Esophagus squamous epithelium (tissue), 4 donors: ENCODE data around the gene MRPL53.

Source experiments
- POLR2A ChIP-seq, 4 donors: fragments of 450-650 bp; IDR thresholded peaks; one replicate each; pipeline ENCODE4 v1.6.1; 2017; ENCODE audit warnings: antibody characterized with exemption in 4 of 4, mild to moderate bottlenecking in 4 of 4, moderate library complexity in 3 of 4
- TF ChIP-seq, protein P1 (sequence below), 6 experiments: fragments of 450-650 bp in 4 of 6; fragments of 200-600 bp in 2 of 6; sonication (generic) in 2 of 6; IDR thresholded peaks; one replicate each; pipeline ENCODE4 v1.5.1; 2016 to 2019; ENCODE audit warnings: antibody characterized with exemption in 6 of 6, mild to moderate bottlenecking in 4 of 6, moderate library complexity in 4 of 6

GRCh38 chr2:74464406-74464805, 8.1 kb downstream of the MRPL53 start:
- TF ChIP-seq, protein P1, sequence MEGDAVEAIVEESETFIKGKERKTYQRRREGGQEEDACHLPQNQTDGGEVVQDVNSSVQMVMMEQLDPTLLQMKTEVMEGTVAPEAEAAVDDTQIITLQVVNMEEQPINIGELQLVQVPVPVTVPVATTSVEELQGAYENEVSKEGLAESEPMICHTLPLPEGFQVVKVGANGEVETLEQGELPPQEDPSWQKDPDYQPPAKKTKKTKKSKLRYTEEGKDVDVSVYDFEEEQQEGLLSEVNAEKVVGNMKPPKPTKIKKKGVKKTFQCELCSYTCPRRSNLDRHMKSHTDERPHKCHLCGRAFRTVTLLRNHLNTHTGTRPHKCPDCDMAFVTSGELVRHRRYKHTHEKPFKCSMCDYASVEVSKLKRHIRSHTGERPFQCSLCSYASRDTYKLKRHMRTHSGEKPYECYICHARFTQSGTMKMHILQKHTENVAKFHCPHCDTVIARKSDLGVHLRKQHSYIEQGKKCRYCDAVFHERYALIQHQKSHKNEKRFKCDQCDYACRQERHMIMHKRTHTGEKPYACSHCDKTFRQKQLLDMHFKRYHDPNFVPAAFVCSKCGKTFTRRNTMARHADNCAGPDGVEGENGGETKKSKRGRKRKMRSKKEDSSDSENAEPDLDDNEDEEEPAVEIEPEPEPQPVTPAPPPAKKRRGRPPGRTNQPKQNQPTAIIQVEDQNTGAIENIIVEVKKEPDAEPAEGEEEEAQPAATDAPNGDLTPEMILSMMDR (IDR thresholded peaks at IDR 0.05), result no peak
- no peak for TF ChIP-seq POLR2A (IDR thresholded peaks at IDR 0.05)
